HG03571 (cell line): ENCODE data around the gene SMCO4.
"Not testable (repeated sequence)": the region's sequence is repeated elsewhere in the genome, so short reads cannot be mapped to it uniquely, and the experiment has no call there.

Experiments used
- ATAC-seq: cut with Tn5 transposase; IDR thresholded peaks from one replicate; pipeline ENCODE4 v1.9.1; 2021; ENCODE audit not compliant: unreplicated experiment

Gene SMCO4

DNA sequence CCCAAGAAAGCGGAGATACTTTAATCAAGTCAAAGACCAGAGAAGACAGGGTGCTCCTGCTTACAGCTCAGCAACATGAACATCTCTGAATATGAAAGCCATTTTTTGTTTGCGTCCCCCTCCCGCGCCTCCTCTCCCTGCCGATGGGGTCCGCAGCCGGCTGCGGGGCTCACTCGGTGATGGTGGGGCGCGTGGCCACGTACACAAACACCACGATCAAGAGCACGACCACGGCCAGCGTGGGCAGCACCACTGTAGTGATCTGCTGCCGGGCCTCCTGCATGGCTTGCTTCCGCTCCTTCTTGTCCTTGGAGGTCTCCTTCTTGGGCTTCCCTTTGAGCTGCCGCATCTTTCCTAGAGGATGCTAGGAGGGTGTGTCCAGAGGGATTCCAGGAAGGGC lies 64.3 kb downstream of the SMCO4 start:
- ATAC-seq: no peak

DNA sequence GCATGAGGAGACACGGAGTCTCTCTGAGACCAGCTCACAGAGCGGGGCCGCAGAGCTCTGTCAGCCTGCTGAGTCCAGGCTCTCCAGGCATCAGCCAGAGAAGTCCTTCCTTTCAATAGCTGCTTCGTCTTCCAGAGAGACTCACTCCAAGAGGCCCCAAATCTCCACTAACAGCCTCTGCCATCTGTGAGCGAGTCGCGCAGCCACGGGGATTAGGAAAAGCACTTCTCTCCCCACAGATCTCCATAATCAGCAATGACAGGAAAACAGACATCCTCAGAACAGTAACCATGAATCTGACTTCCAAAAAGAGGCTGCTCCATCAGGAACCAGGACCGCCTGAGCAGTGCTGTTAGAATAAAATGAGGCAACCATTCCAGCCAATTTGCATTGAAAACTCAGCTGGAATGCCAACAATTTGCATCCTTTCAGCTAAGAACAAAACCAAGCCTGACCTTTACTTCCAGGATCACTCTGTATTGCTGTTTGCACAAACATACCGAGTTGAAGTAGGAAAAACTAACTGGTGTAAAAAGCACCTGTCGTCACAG lies 65.4 kb downstream of the SMCO4 start:
- no peak for ATAC-seq

DNA sequence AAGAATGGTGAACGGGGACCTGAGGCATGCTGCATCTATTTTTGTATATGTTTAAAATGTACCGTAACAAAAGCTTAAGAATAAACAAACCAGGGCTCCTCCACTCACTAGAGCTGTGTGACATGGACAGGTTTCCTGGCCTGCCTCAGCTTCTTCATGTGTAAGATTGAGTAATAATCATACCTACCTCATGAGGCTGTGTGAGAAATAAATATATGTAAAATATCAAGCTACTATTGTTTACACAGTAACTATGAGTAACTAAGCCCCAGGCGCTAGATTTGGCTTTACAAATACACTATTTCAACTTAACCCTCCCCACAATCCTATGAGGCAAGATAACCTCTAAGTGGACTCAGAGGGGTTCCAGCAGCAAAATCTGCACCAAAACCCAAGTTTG lies 66.4 kb downstream of the SMCO4 start:
- ATAC-seq: no peak

DNA sequence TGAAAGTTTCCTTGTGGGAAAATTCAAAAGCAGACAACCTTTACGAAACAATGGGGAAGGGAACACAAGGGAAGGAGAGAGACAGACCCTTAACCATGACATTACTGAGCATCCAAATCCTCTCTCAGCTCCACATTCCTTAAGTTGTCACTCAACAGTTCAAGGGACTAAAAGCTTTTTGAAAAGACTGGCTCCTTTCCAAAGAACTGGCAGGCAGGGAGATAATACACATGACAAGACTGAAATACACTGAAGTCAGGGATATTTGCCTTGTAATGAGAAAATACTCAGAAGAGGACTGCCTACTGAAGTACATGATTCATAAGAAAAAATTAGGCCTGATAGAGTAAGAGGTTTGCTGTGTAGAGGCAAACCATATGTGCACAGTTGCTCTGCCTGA lies 69.1 kb downstream of the SMCO4 start:
- no peak for ATAC-seq

DNA sequence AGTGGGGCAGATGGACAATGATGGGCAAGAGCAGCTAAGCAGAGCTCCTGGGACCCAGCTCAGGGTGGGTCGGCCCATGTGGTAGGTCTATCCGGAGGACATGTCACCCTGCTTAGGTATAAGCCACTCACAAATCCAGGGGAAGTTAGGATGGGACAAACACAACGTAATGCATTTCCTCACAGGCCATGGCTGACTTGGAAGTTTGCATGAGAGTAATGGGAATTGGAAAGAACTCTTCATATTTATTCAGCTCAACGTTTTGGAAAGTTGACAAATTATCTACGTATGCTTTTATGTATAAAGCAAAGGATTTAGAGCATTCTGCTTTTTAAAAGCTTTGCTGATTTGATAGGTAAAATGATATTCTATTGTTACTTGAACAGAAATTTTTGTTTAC lies 74.9 kb downstream of the SMCO4 start:
- no peak for ATAC-seq

DNA sequence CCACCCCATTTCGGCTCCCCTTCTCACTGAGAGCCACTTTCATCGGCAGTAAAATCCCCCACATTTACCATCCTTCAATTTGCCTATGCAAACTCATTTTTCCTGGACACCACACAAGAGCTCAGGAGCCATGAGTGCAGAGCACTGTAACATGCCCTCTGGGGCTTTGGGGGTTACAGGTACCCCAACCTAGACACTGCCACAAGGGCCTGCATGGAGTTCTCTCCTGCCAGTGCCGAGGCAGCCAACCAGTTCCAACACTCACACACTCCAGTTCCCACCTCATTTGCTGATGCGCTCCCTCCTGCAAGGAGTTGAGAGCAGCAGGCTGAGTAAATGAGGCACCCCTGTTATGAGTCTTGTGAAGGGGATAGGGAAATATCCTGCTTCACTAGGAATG lies 76.1 kb downstream of the SMCO4 start:
- no peak for ATAC-seq

DNA sequence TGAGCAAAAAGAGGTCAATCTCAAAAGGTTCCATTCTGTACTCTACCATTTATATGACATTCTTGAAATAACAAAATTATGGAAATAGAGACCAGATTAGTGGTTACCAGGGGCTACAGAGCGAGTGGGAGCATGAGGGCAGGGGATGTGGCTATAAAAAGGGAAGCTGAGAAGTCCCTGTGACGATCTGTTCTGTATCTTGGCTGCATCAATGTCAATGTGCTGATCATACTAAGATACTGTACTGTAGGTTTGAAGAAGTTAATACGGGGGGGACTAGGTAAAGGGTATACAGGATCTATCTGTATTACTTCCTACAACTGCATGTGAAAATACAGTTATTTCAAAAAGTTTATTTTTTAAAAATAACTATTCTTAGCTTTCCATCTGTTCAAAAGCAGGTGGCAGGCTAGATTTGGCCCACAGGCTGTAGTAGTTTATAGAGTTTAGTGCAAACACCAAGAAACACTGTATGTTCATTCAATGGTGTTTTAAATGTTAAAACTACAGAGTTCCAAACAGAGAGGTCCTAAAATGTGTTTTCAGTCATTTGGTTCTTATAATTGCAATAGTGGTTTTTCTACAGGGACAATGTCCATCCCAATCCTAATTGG lies 78.2 kb downstream of the SMCO4 start:
- no peak for ATAC-seq

DNA sequence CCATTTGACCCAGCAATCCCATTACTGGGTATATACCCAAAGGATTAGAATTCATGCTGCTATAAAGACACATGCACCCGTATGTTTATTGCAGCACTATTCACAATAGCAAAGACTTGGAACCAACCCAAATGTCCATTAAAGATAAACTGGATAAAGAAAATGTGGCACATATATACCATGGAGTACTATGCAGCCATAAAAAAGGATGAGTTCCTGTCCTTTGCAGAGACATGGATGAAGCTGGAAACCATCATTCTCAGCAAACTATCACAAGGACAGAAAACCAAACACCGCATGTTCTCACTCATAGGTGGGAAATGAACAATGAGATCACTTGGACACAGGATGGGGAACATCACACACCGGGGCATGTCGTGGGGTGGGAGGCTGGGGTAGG lies 79.5 kb downstream of the SMCO4 start:
- not testable (repeated sequence) for ATAC-seq

DNA sequence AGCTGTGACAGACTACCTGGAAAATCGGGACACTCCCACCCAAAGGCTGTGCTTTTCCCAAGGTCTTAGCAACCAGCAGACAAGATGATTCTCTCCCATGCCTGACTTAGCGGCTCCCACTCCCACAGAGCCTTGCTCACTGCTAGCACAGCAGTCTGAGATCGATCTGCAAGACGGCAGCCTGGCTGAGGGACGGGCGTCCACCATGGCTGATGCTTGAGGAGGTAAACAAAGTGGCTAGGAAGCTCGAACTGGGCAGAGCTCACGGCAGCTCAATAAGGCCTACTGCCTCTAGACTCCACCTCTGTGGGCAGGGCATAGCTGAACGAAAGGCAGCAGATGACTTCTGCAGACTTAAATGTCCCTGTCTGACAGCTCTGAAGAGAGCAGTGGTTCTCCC lies 84.9 kb downstream of the SMCO4 start:
- ATAC-seq: no peak

DNA sequence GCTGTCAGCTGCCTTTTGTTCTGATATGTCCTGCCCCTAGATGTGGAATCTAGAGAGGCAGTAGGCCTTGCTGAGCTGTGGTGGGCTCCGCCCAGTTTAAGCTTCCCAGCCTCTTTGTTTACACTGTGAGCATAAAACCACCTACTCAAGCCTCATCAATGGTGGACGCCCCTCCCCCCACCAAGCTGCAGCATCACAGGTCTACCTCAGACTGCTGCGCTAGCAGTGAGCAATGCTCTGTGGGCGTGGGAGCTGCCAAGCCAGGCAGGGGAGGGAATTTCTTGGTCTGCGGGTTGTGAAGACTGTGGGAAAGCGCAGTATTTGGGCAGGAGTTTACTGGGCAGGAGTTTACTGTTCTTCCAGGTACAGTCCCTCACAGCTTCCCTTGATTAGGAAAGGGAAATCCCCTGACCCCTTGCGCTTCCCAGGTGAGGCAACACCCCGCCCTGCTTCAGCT lies 98.5 kb downstream of the SMCO4 start:
- no peak for ATAC-seq

DNA sequence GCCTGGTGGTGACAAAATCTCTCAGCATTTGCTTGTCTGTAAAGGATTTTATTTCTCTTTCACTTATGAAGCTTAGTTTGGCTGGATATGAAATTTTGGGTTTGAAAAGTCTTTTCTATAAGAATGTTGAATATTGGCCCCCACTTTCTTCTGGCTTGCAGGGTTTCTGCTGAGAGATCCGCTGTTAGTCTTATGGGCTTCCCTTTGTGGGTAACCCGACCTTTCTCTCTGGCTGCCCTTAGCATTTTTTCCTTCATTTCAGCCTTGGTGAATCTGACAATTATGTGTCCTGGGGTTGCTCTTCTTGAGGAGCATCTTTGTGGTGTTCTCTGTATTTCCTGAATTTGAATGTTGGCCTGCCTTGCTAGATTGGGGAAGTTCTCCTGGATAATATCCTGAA lies 100.0 kb downstream of the SMCO4 start:
- ATAC-seq: not testable (repeated sequence)

DNA sequence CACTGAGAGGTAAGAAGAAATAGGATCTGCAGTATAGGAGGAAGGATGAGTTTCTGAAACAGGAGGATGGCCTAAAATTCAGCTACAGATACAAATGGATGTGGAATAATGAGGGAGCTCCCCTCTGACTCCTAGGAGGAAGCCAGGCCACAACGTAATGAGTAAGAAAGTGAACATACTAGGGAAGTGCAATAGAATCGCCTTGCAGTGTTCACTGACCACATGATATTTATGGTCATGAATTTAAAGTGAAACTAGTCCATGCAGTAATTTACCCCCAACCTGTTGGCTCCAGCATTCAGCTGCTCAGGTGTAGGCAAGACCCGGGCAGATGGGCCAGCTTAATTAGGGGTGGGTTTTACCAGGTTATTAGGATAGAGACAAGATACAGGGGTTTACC lies 110.9 kb downstream of the SMCO4 start:
- no peak for ATAC-seq
